Neural cell (in vitro differentiated cells): ENCODE results near the gene LRRC49.

Experiments
- EP300 ChIP-seq: fragments of 450-650 bp; conservative IDR thresholded peaks from 2 replicates; pipeline ENCODE4 v1.6.1; 2014; ENCODE audit warnings: antibody characterized with exemption, mild to moderate bottlenecking, moderate library complexity; ENCODE audit not compliant: poor library complexity, severe bottlenecking
- EZH2 ChIP-seq: fragments of 200-600, 300-800 bp; shearing (Covaris generic), sonication (generic); IDR thresholded peaks from 2 replicates; pipeline ENCODE4 v1.6.1; 2014; ENCODE audit warnings: antibody characterized with exemption, low read length, borderline replicate concordance, mild to moderate bottlenecking; ENCODE audit not compliant: insufficient read depth, poor library complexity, severe bottlenecking
- MXI1 ChIP-seq: fragments of 450-650 bp; conservative IDR thresholded peaks from 2 replicates; pipeline ENCODE4 v1.6.1; 2014; ENCODE audit warnings: antibody characterized with exemption, mild to moderate bottlenecking; ENCODE audit not compliant: poor library complexity, severe bottlenecking
- POLR2AphosphoS5 ChIP-seq: IDR thresholded peaks from 2 replicates; pipeline ENCODE4 v1.6.1; 2012
- RAD21 ChIP-seq: fragments of 450-650 bp; conservative IDR thresholded peaks from 2 replicates; pipeline ENCODE4 v1.6.1; 2014; ENCODE audit warnings: antibody characterized with exemption, mild to moderate bottlenecking, moderate library complexity
- REST ChIP-seq: IDR thresholded peaks from 2 replicates; pipeline ENCODE4 v1.6.1; 2012; ENCODE audit warnings: borderline replicate concordance
- SMC3 ChIP-seq: fragments of 450-650 bp; conservative IDR thresholded peaks from 2 replicates; pipeline ENCODE4 v1.6.1; 2014; ENCODE audit warnings: antibody characterized with exemption, mild to moderate bottlenecking, moderate library complexity; ENCODE audit not compliant: poor library complexity
- TAF1 ChIP-seq: IDR thresholded peaks from 2 replicates; pipeline ENCODE4 v1.6.1; 2012; ENCODE audit warnings: low read depth
- TF ChIP-seq, protein P1 (sequence below): fragments of 450-650 bp; IDR thresholded peaks from 2 replicates; pipeline ENCODE4 v1.5.1; 2014; ENCODE audit warnings: antibody characterized with exemption, mild to moderate bottlenecking, moderate library complexity; ENCODE audit not compliant: poor library complexity, severe bottlenecking

DNA sequence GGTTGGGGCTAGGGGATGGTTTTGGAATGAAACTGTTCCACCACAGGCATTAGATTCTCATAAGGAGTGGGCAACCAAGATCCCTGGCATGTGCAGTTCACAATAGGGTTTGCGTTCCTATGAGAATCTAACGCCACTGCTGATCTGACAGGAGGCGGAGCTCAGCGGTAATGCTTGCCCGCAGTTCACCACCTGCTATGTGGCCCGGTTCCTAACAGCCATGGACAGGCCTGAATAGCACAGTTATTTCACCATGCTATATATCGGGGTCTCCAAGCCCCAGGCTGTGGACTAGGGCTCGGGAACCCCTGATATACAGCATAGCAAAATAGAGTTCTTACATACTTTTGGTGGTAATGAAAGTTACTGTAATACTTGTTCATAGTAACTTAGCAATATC, 122.7 kb downstream of the LRRC49 start:
- TF ChIP-seq, protein P1, sequence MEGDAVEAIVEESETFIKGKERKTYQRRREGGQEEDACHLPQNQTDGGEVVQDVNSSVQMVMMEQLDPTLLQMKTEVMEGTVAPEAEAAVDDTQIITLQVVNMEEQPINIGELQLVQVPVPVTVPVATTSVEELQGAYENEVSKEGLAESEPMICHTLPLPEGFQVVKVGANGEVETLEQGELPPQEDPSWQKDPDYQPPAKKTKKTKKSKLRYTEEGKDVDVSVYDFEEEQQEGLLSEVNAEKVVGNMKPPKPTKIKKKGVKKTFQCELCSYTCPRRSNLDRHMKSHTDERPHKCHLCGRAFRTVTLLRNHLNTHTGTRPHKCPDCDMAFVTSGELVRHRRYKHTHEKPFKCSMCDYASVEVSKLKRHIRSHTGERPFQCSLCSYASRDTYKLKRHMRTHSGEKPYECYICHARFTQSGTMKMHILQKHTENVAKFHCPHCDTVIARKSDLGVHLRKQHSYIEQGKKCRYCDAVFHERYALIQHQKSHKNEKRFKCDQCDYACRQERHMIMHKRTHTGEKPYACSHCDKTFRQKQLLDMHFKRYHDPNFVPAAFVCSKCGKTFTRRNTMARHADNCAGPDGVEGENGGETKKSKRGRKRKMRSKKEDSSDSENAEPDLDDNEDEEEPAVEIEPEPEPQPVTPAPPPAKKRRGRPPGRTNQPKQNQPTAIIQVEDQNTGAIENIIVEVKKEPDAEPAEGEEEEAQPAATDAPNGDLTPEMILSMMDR, result no peak
- no peak for TF ChIP-seq POLR2AphosphoS5
- no peak for TF ChIP-seq EP300
- TF ChIP-seq SMC3, result no peak
- no peak for TF ChIP-seq EZH2
- no peak for TF ChIP-seq RAD21
- no peak for TF ChIP-seq REST
- TF ChIP-seq MXI1, result no peak
- TF ChIP-seq TAF1, result no peak
